OCI-LY1 (cell line): ENCODE results near the gene CBX7.

Source experiments
- H2AFZ ChIP-seq: fragments of 200-600 bp; sonication (generic), shearing (Covaris generic); 2 replicates; pipeline ENCODE4 v1.6.0; 2014; ENCODE audit warnings: antibody characterized with exemption, mild to moderate bottlenecking, low read length
- H3F3A ChIP-seq: fragments of 200-600 bp; sonication (generic), shearing (Covaris generic); 2 replicates; pipeline ENCODE4 v1.6.0; 2014; ENCODE audit warnings: mild to moderate bottlenecking, antibody characterized with exemption, low read length, moderate library complexity; ENCODE audit not compliant: insufficient read depth
- H3K27ac ChIP-seq: fragments of 200-600 bp; sonication (generic); 2 replicates; pipeline ENCODE4 v1.5.1; 2014; ENCODE audit warnings: low read length, mixed run types, mild to moderate bottlenecking, low read depth; ENCODE audit not compliant: poor library complexity, severe bottlenecking
- H3K27me3 ChIP-seq: fragments of 200-600 bp; sonication (generic); 2 replicates; pipeline ENCODE4 v1.6.0; 2014; ENCODE audit warnings: antibody characterized with exemption, mild to moderate bottlenecking, low read length, moderate library complexity; ENCODE audit not compliant: insufficient read depth
- H3K36me3 ChIP-seq: fragments of 200-600 bp; sonication (generic); 2 replicates; pipeline ENCODE4 v1.6.1; 2014; ENCODE audit warnings: mild to moderate bottlenecking, antibody characterized with exemption, low read length, moderate library complexity, mixed read lengths; ENCODE audit not compliant: insufficient read depth
- H3K4me1 ChIP-seq: fragments of 200-600 bp; sonication (generic); 2 replicates; pipeline ENCODE4 v1.5.1; 2014; ENCODE audit warnings: mild to moderate bottlenecking, low read length, moderate library complexity; ENCODE audit not compliant: insufficient read depth, severe bottlenecking
- H3K4me2 ChIP-seq: fragments of 200-600 bp; sonication (generic), shearing (Covaris generic); 2 replicates; pipeline ENCODE4 v1.6.1; 2014; ENCODE audit warnings: low read length
- H3K4me3 ChIP-seq: fragments of 200-600 bp; sonication (generic); 2 replicates; pipeline ENCODE4 v1.5.1; 2014; ENCODE audit warnings: low read length, low read depth, mild to moderate bottlenecking, mixed read lengths; ENCODE audit not compliant: poor library complexity, severe bottlenecking
- H3K79me2 ChIP-seq: fragments of 200-600 bp; shearing (Covaris generic); 2 replicates; pipeline ENCODE4 v1.6.1; 2016; ENCODE audit warnings: mixed run types, low read length, mixed read lengths; ENCODE audit not compliant: insufficient read depth
- H3K9ac ChIP-seq: fragments of 200-600 bp; sonication (generic), shearing (Covaris generic); 2 replicates; pipeline ENCODE4 v1.6.1; 2014; ENCODE audit warnings: mild to moderate bottlenecking, low read length, mixed read lengths
- H3K9me2 ChIP-seq: fragments of 200-600 bp; sonication (generic), shearing (Covaris generic); 2 replicates; pipeline ENCODE4 v1.6.1; 2014; ENCODE audit warnings: low read depth, mild to moderate bottlenecking, low read length, mixed read lengths
- H3K9me3 ChIP-seq: fragments of 200-600 bp; shearing (Covaris generic); 2 replicates; pipeline ENCODE4 v1.6.1; 2014; ENCODE audit warnings: low read length, mixed read lengths
- H4K20me1 ChIP-seq: fragments of 200-600 bp; sonication (generic), shearing (Covaris generic); 2 replicates; pipeline ENCODE4 v1.6.0; 2016; ENCODE audit warnings: mild to moderate bottlenecking, low read length; ENCODE audit not compliant: insufficient read depth
- EZH2 ChIP-seq: fragments of 200-600 bp; sonication (generic), shearing (Covaris generic); IDR thresholded peaks from 2 replicates; pipeline ENCODE4 v1.8.0; 2017; ENCODE audit warnings: borderline replicate concordance, mixed run types, mild to moderate bottlenecking, antibody characterized with exemption, low read length, moderate library complexity, mixed read lengths
- TF ChIP-seq, protein P1 (sequence below): fragments of 200-600 bp; sonication (generic), shearing (Covaris generic); IDR thresholded peaks from 2 replicates; pipeline ENCODE4 v1.5.1; 2017; ENCODE audit warnings: mild to moderate bottlenecking, antibody characterized with exemption, low read length, moderate library complexity, mixed read lengths

Gene CBX7

DNA sequence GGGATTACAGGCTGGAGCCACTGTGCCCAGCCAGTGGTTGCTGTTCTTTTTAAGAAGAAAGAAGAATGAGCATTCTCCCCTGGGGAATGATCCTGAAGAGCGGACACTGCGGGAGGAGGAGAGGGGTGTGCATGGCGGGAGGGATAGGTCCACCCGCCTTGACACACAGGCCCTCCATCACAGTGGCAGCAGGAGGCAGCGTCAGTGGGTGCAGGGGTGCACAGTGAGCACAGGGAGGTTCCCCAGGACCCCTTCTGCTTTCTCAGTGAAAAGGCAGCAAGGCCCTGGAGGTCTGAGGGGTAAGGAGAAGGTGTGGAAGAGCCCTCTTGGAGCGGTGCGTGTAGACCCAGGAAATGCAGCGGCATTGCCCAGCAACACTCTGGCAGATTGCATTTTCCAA lies 28.9 kb upstream of the CBX7 start:
- Histone ChIP-seq H3K36me3 (no peaks in the 10 kb centered on the region), H2AFZ (no peak overlapping the region), H3K9me3 (no peaks in the 10 kb centered on the region), H3K9ac (no peak overlapping the region), H3K4me1 (no peaks in the 10 kb centered on the region), H4K20me1 (no peaks in the 10 kb centered on the region), H3K9me2 (no peaks in the 10 kb centered on the region), H3K27ac (no peak overlapping the region), H3K4me3 (no peak overlapping the region), H3K79me2 (no peaks in the 10 kb centered on the region), H3K4me2 (no peak overlapping the region), H3F3A (no peaks in the 10 kb centered on the region), H3K27me3 (peaks cover 3% of the 10 kb centered on the region; the same call in 1 of the 2 replicates)
- TF ChIP-seq, protein P1, sequence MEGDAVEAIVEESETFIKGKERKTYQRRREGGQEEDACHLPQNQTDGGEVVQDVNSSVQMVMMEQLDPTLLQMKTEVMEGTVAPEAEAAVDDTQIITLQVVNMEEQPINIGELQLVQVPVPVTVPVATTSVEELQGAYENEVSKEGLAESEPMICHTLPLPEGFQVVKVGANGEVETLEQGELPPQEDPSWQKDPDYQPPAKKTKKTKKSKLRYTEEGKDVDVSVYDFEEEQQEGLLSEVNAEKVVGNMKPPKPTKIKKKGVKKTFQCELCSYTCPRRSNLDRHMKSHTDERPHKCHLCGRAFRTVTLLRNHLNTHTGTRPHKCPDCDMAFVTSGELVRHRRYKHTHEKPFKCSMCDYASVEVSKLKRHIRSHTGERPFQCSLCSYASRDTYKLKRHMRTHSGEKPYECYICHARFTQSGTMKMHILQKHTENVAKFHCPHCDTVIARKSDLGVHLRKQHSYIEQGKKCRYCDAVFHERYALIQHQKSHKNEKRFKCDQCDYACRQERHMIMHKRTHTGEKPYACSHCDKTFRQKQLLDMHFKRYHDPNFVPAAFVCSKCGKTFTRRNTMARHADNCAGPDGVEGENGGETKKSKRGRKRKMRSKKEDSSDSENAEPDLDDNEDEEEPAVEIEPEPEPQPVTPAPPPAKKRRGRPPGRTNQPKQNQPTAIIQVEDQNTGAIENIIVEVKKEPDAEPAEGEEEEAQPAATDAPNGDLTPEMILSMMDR, result no peak
- no peak for TF ChIP-seq EZH2

DNA sequence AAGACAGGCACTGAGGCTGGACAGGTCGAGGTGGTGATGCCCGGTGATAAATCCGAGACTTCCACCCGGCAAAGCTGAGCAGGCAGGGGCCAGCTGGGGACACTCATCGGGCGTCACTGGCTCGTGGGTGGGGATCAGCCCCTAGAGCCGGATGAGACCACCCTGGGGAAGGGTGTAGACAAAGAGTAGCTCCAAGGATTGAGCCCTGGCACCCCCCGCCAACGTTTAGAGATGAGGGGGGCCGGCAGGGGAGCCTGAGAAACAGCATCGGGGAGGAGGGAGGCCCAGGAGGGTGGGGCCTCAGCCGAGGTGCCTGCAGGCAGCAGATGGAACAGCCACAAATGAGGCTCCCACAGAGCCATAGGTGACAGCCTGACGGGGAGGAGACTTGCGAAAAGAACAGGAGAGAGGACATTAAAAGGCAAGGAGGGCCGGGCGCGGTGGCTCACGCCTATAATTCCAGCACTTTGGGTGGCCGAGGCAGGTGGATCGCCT lies 27.4 kb upstream of the CBX7 start:
- TF ChIP-seq, protein P1, result no peak
- TF ChIP-seq EZH2, result no peak
- Histone ChIP-seq H3K27ac (no peak overlapping the region), H3K4me3 (no peak overlapping the region), H3K27me3 (no peaks in the 10 kb centered on the region; the same call in 1 of the 2 replicates), H3F3A (no peaks in the 10 kb centered on the region), H3K4me1 (peaks cover 2% of the 10 kb centered on the region), H3K9ac (no peak overlapping the region), H3K79me2 (no peaks in the 10 kb centered on the region), H3K9me2 (no peaks in the 10 kb centered on the region), H3K9me3 (no peaks in the 10 kb centered on the region), H4K20me1 (no peaks in the 10 kb centered on the region), H3K36me3 (no peaks in the 10 kb centered on the region), H3K4me2 (no peak overlapping the region), H2AFZ (no peak overlapping the region)

- no peak for TF ChIP-seq EZH2
- TF ChIP-seq, protein P1, result no peak
- Histone ChIP-seq H2AFZ (no peak overlapping the region), H3K27ac (no peak overlapping the region), H3K4me2 (no peak overlapping the region), H3K4me3 (no peak overlapping the region), H3K79me2 (no peaks in the 10 kb centered on the region), H3K36me3 (no peaks in the 10 kb centered on the region), H3K9ac (no peak overlapping the region), H3K9me2 (no peaks in the 10 kb centered on the region), H3K4me1 (peaks cover 7% of the 10 kb centered on the region), H3K9me3 (no peaks in the 10 kb centered on the region), H4K20me1 (no peaks in the 10 kb centered on the region), H3F3A (no peaks in the 10 kb centered on the region), H3K27me3 (no peaks in the 10 kb centered on the region; the same call in 1 of the 2 replicates)
Measured at GRCh38 chr22:39179401-39179827, 26.9 kb upstream of the CBX7 start.
